Neural progenitor cell (in vitro differentiated cells): ENCODE measurements around the gene HLF.

Experiments used
- EZH2 ChIP-seq: fragments of 200-600 bp; sonication (generic); IDR thresholded peaks from 2 replicates; pipeline ENCODE4 v1.6.1; 2017; ENCODE audit warnings: antibody characterized with exemption, mild to moderate bottlenecking, moderate library complexity
- TF ChIP-seq, protein P1 (sequence below): fragments of 200-600 bp; sonication (generic); IDR thresholded peaks from 2 replicates; pipeline ENCODE4 v1.5.1; 2017; ENCODE audit warnings: antibody characterized with exemption, mild to moderate bottlenecking

DNA sequence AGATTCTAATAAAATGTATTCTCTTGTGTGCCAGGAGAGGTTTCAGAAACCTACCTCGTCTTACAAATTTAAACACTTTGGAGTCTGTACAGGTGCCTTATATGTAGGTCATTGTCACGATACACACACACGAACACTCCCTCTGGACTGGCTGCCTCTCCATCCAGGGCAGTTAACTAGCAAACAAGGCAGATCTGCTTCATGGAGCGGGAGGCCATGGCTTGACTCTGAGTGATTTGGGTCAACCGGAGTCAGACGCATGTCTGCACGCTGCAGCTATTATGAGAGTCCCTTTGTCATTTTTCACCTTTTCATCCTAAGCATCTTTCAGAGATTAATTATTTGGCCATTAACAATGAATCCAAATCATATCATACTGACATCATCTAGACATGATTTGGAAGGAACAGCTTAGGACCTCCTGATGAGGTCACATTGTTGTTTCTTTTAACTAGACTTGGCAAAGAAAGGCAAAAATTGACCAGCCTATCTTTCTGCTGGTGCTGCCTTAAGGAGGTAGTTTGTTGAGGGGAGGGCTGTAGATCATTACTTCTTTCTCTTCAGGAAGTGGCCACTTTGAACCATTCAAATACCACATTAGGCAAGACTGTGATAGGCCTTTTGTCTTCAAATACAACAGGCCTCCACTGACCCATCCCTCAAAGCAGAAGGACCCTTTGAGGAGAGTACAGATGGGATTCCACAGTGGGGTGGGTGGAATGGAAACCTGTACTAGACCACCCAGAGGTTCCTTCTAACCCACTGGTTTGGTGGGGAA, 58.9 kb downstream of the HLF start:
- TF ChIP-seq, protein P1, sequence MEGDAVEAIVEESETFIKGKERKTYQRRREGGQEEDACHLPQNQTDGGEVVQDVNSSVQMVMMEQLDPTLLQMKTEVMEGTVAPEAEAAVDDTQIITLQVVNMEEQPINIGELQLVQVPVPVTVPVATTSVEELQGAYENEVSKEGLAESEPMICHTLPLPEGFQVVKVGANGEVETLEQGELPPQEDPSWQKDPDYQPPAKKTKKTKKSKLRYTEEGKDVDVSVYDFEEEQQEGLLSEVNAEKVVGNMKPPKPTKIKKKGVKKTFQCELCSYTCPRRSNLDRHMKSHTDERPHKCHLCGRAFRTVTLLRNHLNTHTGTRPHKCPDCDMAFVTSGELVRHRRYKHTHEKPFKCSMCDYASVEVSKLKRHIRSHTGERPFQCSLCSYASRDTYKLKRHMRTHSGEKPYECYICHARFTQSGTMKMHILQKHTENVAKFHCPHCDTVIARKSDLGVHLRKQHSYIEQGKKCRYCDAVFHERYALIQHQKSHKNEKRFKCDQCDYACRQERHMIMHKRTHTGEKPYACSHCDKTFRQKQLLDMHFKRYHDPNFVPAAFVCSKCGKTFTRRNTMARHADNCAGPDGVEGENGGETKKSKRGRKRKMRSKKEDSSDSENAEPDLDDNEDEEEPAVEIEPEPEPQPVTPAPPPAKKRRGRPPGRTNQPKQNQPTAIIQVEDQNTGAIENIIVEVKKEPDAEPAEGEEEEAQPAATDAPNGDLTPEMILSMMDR = no peak
- TF ChIP-seq EZH2 = no peak
